DMS 273 (cell line): ENCODE data around the gene ATN1.

Experiments used
- DNase-seq: peaks from one replicate; lab custom pipeline; 2025; ENCODE audit not compliant: unreplicated experiment; lab: John Stamatoyannopoulos, UW

ATN1 gene

GRCh38 chr12:6956021-6956727 is 28.4 kb downstream of the ATN1 start:
- DNase-seq = no peak

GRCh38 chr12:6957151-6957701 is 29.5 kb downstream of the ATN1 start:
- DNase-seq = no peak

- DNase-seq = no peak
Measured at GRCh38 chr12:6957741-6958608, 30.2 kb downstream of the ATN1 start.

- no peak for DNase-seq
Measured at GRCh38 chr12:6958609-6959057, 30.9 kb downstream of the ATN1 start.

- DNase-seq = no peak
Measured at GRCh38 chr12:6959058-6959804, 31.5 kb downstream of the ATN1 start.

GRCh38 chr12:6959805-6960592 is 32.2 kb downstream of the ATN1 start:
- DNase-seq = no peak

GRCh38 chr12:6960593-6961277 is 33.0 kb downstream of the ATN1 start:
- no peak for DNase-seq

GRCh38 chr12:6961278-6961694 is 33.5 kb downstream of the ATN1 start:
- no peak for DNase-seq

- peak; percentile 66 for DNase-seq
Measured at GRCh38 chr12:6961695-6962284, 34.0 kb downstream of the ATN1 start.

- no peak for DNase-seq
Measured at GRCh38 chr12:6962285-6963015, 34.7 kb downstream of the ATN1 start.

GRCh38 chr12:6963016-6963731 is 35.4 kb downstream of the ATN1 start:
- no peak for DNase-seq

- no peak for DNase-seq
Measured at GRCh38 chr12:6963791-6964413, 36.1 kb downstream of the ATN1 start.

- no peak for DNase-seq
Measured at GRCh38 chr12:6964605-6965025, 36.9 kb downstream of the ATN1 start.

GRCh38 chr12:6965026-6965661 is 37.4 kb downstream of the ATN1 start:
- DNase-seq = peak; percentile 91

GRCh38 chr12:6965714-6966113 is 38.0 kb downstream of the ATN1 start:
- DNase-seq = peak; percentile 43

GRCh38 chr12:6966351-6966750 is 38.6 kb downstream of the ATN1 start:
- no peak for DNase-seq

- no peak for DNase-seq
Measured at GRCh38 chr12:6967651-6968100, 39.9 kb downstream of the ATN1 start.
